GM21529 (cell line): ENCODE measurements around the gene THAP5.
"Not testable (repeated sequence)": the region's sequence is repeated elsewhere in the genome, so short reads cannot be mapped to it uniquely, and the experiment has no call there.

Experiments used
- ATAC-seq: cut with Tn5 transposase; IDR thresholded peaks from one replicate; pipeline ENCODE4 v1.9.1; 2021; ENCODE audit not compliant: unreplicated experiment

Gene THAP5

DNA sequence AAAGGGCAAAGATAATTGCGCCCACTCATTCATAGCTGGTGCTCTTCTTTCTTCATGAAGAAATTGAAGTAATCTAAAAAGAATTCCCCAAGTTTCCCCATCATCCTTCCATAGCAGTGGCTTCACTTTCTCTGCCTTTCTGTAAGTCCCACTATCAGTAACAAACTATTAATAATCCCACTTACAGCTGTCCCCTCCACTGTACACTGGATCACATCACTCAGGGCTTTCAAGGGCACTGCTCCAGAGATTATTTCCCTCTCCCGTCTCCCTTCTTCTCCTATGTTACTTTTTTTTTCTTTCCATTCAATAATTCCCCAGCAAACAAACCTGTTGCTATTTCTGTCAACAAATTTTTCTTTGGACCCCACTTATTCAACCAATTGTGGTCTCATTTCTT is 16.3 kb upstream of the THAP5 start:
- no peak for ATAC-seq

GRCh38 chr7:108584211-108584610 is 14.7 kb upstream of the THAP5 start:
- ATAC-seq, result no peak

DNA sequence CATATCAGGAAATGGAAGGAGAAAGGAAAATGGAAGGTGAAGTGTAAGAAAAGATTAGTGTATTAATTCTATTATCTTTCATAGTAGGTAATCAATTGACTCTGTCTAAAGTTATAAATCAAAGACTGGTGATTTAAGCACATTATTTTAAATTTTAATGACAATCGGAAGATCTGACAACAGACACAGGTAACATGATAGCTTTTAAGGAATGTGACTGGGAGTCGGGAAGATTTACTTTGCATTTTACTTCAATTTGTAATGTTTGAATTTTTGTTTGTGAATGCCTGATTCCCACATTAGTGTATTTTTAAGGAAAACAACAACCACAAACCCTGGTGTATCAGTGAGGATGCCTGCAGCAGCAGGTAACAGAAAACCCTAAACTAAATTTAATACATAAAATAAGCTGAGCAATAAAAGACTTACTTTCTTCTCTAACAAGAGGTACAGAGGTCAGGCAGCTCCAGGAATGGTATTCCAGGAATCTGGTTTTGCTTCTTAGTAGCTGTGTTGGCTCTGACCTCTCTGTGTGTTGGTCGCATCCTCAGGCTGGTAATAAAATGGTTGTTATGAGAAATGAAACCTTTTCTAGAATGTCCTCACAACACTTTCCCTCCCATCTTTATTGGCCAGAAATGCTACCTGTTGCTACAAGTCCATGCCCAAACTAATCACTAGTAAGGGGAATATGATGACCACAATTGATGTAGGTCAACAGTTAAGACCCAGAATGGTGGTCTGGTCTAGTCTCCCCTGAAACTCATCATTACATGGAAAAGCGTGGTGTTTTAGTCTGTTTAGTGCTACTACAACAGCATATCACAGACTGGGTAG is 12.4 kb upstream of the THAP5 start:
- ATAC-seq, result no peak

DNA sequence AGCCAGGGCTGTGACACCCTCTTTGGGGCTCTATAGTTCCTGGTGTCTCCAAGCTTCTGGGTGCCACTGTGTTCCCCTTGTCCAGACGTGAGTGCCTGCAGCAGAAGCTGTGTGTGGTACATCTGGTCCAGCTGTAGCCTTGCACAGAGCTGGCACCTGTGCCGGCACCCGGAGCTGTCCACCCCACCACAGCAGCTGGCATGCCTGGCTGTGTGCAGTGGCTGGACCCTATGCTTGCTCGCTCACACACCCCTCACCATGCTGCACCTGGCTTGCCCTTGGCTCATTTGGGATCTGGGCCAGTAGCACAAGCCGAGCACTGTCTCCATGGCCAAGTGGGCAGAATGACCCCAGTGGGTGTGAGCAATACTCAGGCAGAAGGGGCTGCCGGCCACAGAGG is 10.8 kb upstream of the THAP5 start:
- ATAC-seq, result no peak

DNA sequence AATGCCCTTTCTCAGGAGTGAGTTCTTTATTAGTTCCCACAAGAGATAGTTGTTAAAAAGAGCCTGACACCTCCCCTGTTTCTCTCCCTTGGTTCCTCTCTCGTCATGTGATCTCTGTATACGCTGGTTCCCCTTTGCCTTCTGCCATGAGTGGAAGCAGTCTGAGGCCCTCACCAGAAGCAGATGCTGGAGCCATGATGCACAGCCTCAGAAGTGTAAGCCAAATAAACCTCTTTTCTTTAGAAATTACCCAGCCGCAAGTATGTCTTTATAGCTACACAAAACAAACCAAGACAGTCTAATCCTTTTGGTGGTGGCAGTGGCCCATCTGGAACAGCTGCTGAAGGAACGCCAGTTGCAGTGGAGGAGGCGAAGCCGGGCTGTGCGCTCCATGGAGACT is 9.4 kb upstream of the THAP5 start:
- ATAC-seq, result no peak

DNA sequence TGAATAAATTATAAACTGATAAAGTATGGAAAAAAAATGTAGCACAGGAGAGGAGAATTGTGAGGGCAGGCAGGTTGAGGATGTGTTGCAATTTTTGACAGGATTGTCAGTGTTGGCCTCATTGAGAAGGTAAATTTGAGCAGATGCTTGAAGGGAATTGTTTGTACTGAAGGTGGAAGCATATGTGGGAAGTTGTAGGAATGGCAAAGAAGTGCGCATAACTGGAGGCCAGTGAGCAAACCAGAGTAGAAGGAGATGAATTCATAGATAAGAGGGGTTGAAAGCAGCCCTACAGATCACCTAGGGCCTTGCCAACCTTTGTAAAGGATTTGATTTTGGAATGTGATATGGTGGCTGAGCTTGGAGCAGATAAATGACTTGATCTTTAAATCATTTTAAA is 6.6 kb upstream of the THAP5 start:
- ATAC-seq, result no peak

GRCh38 chr7:108575156-108575555 is 5.7 kb upstream of the THAP5 start:
- ATAC-seq, result no peak

GRCh38 chr7:108572480-108572879 is 3.0 kb upstream of the THAP5 start:
- no peak for ATAC-seq

DNA sequence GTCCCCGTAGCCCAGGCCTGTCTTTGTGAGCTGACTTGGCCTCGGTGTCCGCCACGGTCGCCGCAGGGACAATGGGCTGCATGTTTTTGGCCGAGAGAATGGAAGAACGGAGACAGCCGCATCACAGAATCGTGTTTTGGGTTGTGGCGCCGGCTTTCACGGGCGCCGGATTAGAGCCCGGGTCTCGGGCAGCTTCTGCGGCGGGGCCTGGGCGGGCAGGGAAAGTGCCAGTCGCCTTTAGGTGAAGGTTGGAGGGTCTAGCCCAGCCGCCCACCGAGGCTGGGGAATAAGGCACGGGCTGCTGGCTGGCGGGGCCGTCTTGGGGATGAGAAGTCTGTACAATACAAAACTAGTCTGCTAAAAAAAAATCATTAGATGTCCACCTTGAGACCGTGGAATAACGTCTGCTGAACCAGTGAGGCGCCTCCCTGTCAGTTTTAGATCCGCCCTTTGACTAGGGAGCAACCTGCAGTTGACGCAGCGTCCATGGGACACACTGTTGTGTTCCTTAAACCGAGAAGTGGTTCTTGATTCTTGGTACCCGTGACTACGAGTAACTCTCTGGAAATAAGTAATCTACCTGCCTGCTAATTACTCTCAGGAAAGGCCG is 745 bp upstream of the THAP5 start:
- ATAC-seq, result peak; percentile 30

DNA sequence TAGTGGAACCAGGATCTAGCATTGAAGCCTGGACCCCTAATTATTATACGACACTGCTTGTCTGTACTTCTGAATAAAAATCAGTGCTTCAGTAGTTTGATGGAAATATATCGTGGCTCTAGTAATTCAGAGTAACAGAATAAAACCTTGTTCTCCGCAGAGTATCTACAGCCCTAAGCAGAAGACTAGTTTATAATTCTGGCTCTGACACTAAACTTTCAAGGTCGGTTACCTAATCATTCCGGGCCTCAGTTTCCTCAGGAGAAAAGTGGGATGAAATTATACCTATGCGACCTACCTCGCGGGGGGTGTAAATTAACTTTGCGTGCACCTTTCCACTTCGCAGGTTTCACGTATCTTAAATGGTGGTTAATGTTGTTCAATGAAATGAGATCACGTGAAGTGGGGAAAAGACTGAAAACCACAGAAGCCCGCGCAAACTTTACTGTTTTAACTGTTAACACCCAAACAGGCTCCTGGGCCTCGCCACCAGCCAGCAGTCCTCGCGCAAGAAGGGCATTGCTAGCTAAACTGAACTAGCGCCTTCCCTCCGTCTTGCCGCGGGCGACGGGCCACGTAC is 615 bp downstream of the THAP5 start:
- ATAC-seq, result no peak

GRCh38 chr7:108565987-108566386 is 3.5 kb downstream of the THAP5 start:
- no peak for ATAC-seq

- ATAC-seq, result no peak
Measured at GRCh38 chr7:108561047-108561619, 8.4 kb downstream of the THAP5 start.

DNA sequence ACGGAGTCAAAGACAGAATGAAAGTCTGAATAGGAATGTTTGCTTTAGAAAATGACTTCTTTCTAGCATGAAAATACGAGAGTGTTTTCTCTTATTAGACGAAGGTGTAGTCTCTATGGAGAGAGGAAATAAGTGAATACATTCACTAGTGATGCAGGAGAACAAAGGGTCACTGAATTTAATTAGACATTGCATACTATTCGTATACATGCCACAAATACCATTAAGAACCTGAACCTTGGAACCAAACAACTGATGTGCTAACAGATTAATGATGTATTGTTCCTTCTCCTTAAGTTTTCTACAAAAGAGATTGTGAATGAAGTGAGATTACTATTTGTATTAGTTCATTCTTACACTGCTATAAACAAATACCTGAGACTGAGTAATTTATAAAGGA is 10.3 kb downstream of the THAP5 start:
- no peak for ATAC-seq

GRCh38 chr7:108557617-108558016 is 11.9 kb downstream of the THAP5 start:
- no peak for ATAC-seq

DNA sequence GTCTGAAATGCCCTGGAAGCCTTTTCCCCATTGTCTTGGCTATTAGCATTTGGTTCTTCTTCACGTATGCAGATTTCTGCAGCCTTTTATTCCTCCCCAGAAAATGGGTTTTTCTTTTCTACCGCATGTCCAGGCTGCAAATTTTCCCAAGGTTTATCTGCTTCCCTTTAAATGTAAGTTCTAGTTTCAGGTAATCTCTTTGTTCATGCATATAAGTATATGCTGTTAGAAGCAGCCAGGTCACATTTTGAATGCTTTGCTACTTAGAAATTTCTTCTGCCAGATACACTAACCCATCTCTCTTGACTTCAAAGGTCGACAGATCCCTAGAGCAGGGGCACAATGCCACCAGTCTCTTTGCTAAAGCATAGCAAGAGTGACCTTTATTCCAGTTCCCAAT is 12.3 kb downstream of the THAP5 start:
- ATAC-seq, result no peak

- not testable (repeated sequence) for ATAC-seq
Measured at GRCh38 chr7:108556665-108557064, 12.8 kb downstream of the THAP5 start.

GRCh38 chr7:108548141-108548896 is 21.2 kb downstream of the THAP5 start:
- not testable (repeated sequence) for ATAC-seq

- ATAC-seq, result no peak
Measured at GRCh38 chr7:108541478-108541877, 28.0 kb downstream of the THAP5 start.

DNA sequence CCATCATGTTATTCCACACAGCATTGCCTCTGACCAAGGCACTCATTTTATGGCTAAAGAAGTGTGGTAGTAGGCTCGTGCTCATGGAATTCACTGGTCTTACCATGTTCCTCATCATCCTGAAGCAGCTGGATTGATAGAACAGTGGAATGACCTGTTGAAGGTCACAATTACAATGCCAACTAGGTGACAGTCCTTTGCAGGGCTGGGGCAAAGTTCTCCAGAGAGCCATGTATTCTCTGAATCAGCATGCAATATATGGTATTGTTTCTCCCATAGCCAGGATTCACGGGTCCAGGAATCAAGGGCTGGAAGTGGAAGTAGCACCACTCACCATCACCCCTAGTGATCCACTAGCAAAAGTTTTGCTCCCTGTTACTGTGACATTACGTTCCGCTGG is 30.8 kb downstream of the THAP5 start:
- ATAC-seq, result not testable (repeated sequence)

DNA sequence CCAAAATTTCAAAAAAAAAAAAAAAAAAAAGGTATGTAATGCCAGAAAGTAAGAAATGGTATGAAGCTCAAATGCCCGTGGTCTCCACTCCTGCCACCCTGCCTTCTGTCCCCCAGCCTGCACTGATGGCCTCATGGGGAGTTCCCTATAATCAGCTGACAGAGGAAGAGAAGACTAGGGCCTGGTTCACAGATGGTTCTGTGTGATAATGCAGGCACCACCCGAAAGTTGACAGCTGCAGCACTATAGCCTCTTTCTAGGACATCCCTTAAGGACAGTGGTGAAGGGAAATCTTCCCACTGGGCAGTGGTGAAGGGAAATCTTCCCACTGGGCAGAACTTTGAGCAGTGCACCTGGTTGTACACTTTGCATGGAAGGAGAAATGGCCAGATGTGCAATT is 31.3 kb downstream of the THAP5 start:
- ATAC-seq, result not testable (repeated sequence)

DNA sequence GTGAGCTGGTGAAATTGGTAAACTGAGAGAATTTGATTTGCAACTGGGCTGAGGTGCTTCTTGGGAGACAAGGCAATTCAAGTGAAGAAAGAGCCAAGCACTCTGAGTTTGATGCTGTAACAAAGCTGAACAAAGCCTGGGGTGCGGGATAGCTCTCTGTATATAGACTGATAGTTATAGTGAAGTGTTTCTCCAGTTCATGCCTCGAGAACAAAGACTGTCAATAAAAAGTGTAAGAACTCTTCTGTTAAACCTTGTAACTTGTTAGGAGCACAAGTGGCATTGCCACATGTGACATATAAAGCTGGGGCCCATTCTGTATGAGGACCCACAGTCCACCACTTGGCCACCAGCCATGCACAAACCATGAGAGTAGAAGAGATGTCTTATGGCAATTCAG is 32.3 kb downstream of the THAP5 start:
- no peak for ATAC-seq
